Left ventricle myocardium superior (tissue), 1 donor: ENCODE measurements around the gene POFUT2. TPM values are rescaled to one million over a fixed set of nuclear protein-coding genes. Genes with fewer than 3 reads are reported as not detected.

Source experiments
- ATAC-seq: fragments of 200-7000 bp; cut with Tn5 transposase; one replicate; pipeline ENCODE4 v1.9.1; 2020; ENCODE audit warnings: mild to moderate bottlenecking, moderate library complexity
- DNase-seq: peaks from one replicate; pipeline ENCODE4 v3.0.0-alpha.2; 2020
- intact Hi-C: fragments of 100-400 bp; cut with micrococcal nuclease; formaldehyde crosslinking; loops from one replicate; pipeline ENCODE4 v1.11.0; 2022
- total RNA-seq: library from RNA; stranded (reverse); fragmentation: NEBNext Ultra II Directional; extraction: Animal tissue kit (Norgen Biotek cat#: 25700); gene quantifications from one replicate; pipeline ENCODE4 v1.2.1, GENCODE V29; 2021
- donor health status: DM: no; HTN: yes; CAD: no; lungs with severe emphysema.

POFUT2 gene
- total RNA-seq, 1 donor from 2014 or later = 15.7 TPM

DNA sequence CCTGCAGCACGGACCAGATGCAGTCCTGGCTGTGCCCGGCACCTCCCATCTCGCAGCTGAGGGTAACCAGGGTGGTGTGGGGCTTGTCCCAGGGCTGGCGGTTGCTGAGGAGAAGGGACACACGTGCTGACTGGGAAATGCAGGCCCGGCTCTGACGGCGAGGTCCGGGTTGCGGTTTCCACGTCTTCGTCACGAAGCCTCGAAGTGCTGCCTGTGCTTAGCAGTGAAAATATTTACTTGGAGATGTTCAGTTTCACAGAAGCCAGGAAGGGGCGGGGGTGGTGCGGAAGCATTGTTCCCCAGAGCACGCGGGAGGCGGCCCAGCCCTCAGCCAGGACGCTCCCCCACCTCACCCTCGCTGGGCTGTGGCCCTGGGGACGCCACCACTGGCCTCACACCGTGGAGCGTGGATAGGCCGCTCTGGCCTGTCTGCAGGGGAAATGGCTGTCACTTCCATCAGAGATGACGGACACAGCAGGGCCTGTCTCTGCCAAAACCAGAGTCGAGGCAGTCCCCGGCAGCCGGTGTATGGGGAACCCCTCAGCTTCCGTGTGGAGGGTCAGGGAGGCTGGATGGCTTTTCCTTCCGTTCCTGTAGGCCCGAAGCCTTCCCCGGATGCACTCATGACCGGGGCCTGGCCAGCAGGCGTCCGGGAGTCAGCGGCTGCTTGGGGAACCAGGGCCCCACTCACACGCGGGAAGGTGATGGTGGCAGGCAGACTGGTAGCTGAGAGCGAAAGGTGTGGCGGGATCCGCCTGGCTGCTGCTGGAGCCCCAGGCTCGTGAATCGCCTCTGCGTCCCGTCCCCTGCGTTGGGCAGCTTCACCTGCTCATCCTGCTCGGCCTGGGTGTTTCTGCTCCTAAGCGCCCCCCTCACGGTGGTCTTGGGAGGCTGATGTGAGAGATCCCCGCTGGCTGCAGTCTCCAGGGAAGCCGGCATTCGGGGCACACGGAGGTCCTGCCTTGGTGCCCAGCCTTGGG is 14.7 kb upstream of the POFUT2 start:
- DNase-seq (peak; percentile 88), ATAC-seq (peak; percentile 76)
- intact Hi-C loops = no loop called here

DNA sequence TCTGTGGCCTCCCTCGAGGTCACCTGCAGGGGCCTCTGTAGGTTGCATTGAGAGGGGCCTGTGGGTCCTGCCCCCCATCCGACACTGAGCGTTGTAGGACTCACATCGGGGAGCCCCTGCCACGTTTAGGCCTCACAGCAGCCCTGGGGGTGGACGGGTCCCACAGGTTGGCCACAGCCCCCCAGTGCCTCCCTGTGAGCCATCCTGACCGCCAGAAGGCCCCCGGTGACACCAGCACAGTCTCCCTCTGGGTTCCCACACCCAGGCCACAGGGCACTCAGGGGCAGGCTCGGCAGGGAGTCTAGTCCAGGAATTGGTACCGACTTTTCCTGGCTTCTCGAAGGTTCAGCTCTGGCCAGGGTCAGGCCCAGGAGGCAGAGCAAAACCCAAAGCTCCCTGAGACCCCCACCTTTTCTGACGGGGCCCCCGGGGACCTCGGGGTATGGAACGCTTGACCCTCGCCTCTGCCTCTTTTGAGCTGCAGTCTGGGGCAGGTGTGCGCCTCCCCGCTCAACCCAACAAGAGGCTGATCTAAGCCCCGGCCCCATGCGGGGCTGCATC is 13.9 kb upstream of the POFUT2 start:
- intact Hi-C loops = no loop called here
- ATAC-seq (no peak), DNase-seq (no peak)

DNA sequence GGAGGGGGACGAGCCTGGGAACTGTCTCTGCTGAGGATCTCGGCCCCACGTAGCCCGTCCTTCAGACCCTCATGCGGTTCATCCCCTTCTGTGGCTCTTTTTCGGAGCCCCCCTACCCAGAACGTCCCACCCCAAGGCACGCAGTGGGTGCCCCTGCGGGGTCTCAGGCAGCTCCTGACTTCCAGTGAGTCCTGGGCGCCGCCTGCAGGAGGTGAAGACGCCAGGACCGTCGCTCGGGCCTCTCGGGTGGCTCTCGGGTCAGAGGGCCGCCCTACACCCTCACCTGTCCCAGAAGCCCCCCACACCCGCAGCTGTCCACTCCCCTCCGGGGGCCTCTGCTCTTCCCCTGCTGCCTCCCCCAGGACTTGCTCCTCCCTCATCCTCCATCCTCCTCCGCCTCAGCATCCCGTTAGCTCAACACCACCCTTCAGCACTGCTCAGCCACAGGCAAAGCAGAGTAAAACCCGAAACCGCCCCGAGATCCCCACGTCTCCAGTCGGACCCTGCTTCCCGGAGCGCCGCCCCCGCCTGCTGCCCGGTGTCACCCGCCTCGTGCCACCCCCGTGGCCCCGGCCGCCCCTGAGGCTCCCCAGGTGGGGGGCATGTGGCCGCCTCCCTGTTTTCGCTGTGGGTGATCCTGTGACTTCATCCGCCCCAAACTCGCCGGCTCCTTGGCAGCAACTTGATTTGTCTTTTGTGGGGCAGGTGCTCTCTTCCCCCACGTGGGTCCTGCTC is 13.3 kb upstream of the POFUT2 start:
- no peak for ATAC-seq
- no peak for DNase-seq
- intact Hi-C loops = no loop called here

DNA sequence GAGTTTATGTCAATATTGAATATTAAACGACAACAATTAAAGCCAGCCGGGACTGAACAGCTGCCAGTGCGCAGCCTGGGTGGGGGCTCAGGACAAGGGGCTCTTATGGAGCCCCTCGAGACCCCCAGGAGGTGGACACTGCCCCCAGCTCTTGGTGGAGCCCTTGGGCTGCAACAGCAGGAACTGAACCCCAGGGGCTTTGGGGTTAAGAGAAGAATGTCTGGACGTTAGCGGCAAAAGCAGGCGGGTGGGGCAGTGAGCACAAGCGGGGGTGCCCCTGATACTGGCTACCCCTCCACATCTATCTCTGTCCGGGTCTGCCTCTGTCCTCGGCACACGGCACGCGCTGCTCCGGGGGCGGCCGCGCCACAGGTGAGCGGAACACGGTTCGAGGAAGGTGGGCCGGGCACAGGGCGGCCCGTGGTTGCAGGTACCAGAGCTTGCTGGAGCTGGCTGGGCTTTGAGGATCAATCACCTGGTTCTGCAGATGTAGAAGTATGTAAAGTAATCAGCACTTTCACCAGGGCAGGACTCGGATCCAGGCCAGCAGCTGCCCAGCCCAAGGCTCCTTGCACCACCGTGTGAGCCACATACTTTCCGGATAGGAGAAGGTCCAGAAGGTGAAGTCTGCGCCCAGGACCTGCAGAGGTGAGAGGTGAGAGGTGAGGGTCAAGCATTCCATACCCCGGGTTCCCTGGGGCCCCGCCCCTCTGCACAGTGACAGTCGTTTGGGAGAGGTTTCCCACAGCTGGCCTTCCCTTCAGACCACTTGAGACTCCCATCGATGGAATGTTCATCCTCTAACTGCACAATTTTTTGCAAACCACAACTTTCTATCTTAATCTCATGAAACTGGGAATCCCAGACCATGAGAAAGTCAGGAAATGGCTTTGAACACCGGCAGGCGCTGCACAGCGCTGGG is 12.4 kb upstream of the POFUT2 start:
- intact Hi-C loops = no loop called here
- DNase-seq = no peak
- ATAC-seq = no peak

DNA sequence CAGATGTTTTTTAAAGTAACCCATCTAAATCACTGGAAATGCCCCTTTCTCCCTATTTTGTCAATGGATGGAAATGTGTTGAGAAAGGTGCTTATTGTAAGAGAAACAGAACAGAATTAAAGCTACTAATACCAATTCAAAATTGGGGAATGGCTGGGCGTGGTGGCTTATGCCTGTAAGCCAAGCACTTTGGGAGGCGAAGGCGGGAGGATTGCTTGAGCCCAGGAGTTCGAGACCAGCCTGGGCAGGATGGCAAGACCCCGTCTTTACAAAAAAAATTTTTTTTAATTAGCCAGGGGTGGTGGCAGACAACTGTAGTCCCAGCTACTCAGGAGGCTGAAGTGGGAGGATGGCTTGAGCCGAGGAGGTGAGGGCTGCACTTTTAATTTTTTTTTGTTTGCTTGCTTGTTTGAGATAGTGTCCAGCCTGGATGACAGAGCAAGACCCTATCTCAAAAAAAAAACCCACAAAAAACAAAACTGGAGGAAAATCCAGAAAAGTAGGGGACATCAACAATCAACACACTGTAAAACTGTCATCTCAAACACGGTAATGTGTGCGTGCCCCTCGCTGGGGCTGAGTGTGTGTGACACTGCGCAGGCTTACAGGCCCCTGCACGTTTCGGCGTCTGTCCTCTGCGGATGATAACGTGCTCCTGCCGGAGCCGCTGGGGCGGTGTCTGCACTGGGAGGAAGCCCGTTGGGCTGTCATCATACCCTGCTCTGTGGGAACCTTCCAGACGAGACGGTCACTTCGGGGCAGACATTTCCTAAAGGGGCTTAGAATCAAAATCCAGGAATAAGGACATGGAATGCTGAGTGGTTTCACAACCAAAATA is 11.6 kb upstream of the POFUT2 start:
- intact Hi-C loops = no loop called here
- DNase-seq (peak; percentile 84), ATAC-seq (peak; percentile 57)

DNA sequence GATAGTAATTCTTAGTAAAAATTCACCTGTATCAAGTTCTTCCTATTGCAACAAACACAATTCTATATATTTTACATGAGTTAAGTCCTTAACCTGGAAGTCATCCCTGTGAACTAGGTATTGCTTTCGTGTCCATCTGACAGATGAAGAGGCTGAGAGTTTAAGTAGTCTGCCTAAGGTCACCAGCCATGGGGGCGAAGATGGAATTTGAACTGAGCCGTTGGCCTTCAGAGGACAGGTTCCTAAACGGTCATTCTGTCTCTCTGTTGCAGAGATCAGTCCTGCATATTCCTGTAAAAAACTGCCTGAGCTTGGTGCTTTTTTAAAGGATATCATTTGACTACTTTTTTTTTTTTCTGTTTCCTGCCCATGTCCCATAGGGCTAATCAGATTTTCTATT is 10.2 kb upstream of the POFUT2 start:
- ATAC-seq (no peak), DNase-seq (no peak)
- intact Hi-C loops = no loop called here

DNA sequence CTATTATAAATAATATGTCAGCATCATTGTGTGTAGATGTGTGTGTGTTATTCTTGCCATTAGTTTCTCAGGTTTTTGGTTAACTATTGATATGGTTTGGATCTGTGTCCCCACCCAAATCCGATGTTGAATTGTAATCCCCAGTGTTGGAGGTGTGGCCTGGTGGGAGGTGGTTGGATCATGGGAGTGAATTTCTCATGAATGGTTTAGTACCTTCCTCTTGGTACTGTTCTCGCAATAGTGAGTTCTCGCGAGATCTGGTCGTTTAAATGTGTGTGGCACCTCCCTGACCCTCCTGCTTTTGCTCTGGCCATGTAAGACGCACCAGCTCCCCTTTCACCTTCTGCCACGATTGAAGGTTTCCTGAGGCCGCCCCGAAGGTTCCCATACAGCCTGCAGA is 9.6 kb upstream of the POFUT2 start:
- intact Hi-C loops = no loop called here

DNA sequence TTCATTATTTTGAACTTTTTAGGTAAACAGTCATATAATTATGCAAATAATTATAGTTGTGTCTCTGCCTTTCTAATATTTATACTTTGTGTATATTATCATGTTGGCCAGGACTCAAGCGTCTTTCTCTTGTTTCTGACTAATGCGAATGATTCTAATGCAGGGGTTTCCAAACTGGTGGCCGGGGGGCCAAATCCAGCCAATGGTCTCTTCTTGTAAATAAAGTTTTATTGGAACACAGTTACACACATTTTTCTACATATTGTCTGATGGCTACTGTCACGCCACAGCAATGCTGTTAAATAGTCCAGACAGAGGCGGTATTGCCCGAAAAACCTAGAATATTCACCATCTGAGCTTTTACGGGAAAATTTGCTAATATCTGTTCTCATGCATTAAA is 8.9 kb upstream of the POFUT2 start:
- DNase-seq (no peak), ATAC-seq (no peak)
- intact Hi-C loops = no loop called here

More for the DNA sequence above, 9.6 kb upstream of the POFUT2 start:
- no peak for DNase-seq
- no peak for ATAC-seq

DNA sequence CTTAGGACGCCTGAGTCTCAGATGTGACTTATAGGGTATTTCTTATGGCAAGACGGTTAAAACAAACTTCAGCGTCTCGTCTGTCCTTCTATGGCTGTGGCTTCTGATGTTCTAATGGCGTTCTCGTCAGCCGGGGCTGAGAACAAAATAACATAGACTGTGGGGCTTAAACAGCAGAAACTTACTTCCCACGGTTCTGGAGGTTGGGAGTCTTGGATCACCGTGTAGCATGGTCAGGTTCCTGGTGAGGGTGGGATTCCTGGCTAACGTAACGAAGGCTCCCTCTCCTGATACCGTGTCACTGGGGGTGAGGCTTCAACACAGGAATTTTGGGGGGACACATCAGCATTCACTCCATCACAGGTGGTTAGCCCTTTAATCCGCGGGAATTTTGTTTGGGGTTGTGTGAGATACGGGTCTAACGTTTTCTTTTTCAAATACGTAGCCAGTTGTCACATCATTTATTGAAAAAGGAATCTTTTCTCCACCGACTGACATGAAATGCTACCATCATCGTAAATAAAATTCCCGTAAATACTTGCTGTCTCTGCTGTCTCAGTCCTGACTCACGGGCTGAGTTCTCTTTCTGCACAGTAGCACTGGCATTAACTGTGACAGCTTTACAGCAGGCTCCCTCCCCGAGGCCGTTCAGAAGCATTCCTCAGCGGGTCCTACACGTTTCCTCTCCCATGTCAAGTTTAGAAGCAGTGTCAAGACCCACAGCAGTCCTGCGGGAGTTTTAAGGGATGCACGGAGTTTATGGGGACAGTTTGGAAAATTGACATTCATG is 8.1 kb upstream of the POFUT2 start:
- intact Hi-C loops = no loop called here
- ATAC-seq = no peak
- DNase-seq = no peak

DNA sequence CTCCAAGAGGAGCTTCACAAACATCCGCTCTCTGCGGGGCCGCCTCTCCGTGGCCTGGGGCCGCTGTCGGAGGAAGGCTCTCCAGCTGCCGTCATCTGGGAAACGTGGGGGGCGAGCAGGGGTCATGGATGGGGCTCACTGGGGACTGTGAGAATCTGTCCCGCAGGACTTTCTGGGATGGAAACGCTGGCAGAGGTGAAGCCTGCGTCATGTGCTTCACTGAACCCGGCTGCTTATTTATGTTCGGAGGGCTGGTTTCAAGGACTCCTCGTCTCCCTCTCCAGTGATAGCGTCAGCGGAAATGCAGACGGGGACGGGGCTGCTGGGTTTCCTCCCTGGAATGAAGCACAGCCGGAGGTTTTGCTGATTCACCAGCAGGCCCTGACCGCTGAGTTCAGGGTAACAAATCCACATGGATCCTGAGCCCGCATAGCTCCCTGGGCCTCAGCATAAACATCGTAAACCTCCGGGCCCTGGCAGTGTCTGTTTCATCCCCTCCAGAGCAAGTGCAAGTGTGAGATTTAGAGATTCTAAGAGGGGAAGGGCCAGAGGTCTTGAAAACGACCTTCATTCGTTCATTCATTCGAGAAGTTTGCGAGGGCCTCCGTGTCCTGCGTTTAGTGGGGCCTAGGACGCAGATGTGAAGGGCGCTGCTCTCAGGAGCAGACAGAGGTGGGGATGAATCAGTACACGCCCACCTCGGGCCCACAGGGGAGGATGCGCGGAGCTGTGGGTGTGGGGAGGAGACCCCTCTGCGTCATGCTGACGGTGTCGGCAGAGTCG is 7.0 kb upstream of the POFUT2 start:
- intact Hi-C loops = loop anchor here (5.0 kb wide), 1 partner anchor 143 kb away; no protein-coding TSS in a partner anchor

DNA sequence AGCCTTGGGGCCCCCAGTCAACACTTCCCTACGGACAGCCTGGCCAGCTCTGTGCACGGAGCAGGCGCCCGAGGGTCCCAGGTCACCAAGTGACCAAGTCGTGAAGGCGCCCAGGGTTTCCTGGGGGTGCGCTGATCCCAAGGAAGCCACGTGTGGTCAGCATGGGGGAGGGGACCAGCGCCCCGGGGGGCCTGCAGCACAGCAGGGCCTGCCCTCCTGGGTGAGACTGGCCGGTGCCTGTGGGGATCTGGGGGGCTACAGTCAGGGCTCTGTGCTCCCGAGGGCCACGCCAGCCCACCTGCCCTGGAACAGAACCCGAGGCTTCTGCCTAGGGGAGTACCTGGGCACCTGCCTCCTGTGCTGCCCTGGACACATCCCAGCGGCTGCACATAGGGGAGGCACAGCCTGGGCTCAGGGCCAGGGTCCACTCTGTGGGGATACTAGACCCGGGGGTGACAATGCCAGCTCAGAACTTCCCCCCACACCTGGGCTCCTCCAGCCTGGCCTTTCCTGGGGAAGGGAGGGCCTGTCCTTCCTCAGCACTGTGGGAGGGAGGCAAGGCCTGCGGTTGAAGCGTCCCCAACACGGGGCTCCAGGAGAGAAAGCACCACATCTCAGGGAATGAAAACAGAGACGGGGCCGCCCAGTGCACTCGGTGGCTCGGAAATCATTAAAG is 6.2 kb upstream of the POFUT2 start:
- DNase-seq (peak; percentile 62), ATAC-seq (no peak)
- intact Hi-C loops = loop anchor here (5.0 kb wide), 1 partner anchor 143 kb away; no protein-coding TSS in a partner anchor

More for the DNA sequence above, 7.0 kb upstream of the POFUT2 start:
- peak; percentile 77 for ATAC-seq
- peak; percentile 90 for DNase-seq

DNA sequence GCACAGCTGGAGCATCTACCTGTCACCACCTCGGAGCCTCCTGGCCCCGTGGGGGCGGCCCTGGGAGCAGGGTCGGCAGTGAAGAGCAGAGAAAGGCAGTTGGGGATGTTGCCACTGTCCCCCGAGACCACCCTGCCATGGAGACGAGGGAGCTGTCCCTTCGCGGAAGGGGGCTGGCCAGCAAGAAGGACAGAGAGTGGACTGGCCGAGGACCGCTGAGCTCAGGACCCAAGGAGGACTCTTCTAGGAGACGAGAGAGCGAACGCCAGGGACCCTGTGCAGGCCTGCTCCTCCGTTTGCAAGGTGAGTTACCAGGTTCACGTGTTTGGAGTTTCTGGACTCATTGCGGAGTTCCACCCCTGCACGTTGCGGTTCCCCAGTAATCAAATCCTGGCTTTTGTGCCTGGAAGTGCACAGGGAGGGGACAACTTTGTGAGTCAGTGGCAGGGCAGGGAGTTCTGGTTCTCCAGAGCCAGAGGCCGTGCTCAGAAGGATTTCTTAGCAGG is 5.6 kb upstream of the POFUT2 start:
- intact Hi-C loops = loop anchor here (5.0 kb wide), 1 partner anchor 144 kb away; no protein-coding TSS in a partner anchor
- DNase-seq = no peak
- ATAC-seq = peak; percentile 16

DNA sequence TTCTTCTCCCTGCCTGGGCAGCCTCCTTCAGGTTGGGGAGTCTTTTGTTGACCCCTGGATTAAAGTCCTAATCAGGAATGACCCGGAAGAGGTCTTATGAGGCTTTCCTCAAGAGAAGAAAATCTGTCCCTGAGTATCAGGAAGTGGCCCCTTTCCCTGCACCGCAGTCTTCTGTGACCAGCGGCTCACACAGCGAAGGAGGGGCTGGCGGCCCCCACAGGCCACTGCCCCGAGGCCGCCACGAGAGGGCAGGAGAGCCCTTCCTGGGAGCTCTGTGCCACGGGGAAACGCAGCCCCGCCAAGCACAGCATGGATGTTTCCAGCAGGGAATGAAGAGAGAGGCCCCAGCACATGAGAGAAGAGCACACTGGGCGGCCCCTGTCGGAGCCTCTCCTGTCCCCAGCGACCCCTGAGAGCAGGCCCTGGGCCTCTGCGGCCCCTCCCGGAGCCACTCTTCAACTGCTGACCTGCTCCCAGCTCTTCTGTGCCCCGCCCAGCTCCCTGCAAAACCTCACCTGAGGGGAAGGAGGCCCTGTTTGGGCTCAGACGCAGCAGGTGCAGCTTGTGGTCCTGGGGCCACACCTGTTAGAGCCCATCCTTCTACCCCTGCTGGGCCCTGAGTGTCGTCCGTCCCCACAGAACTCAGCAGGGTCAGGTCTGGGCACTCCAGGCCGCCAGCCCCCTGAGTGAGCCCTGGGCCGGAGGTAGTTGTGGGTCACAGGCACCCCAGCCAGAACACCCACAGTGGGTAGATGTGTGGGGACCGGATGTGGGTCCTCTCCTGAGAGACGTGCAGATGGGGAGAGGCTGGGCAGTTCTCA is 4.9 kb upstream of the POFUT2 start:
- ATAC-seq (peak; percentile 73), DNase-seq (peak; percentile 92)
- intact Hi-C loops = loop anchor here (5.0 kb wide), 1 partner anchor 145 kb away; no protein-coding TSS in a partner anchor

DNA sequence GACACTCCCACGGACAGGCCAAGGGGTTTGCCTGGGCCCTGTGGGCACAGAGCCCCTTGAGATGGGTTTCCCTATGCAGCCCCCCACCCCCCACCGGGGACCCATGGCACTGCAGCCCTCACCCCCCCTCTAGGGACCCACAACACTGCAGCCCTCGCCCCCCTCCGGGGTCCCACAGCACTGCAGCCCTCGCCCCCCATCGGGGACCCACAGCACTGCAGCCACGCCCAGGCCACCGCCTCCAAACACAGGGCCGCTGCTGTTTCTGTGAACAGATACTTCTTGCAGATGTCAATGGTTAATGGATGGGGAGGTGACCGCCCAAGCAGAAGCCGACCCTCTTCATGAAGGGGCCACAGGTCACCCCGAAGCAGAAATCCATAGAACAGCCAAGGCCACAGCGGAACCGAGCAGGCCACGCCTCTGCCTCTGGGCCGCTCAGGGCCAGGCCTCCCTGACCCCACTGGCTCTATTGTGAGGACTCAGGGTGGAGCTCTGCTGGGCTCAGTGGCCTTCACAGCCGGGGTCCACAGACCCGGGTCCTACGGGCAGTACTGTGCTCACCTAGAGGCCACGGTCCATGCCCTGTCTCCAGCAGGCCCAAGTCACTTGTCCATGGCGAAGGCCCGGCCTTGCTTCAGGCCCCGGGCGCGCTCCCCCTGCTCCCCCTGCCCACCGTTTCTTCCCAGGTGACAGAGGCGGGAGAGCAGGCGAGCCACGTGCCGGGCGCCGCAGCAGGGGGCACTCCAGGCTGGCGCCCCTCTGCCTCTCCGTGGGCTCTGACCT is 4.1 kb upstream of the POFUT2 start:
- intact Hi-C loops = loop anchor here (5.0 kb wide), 1 partner anchor 145 kb away; no protein-coding TSS in a partner anchor
- DNase-seq = no peak
- no peak for ATAC-seq
